GM19397 (cell line): ENCODE data around the gene MANSC4.
"Not testable (repeated sequence)": the region's sequence is repeated elsewhere in the genome, so short reads cannot be mapped to it uniquely, and the experiment has no call there.

Experiments used
- ATAC-seq: cut with Tn5 transposase; IDR thresholded peaks from one replicate; pipeline ENCODE4 v1.9.1; 2021; ENCODE audit warnings: mild to moderate bottlenecking, moderate library complexity; ENCODE audit not compliant: unreplicated experiment

Gene MANSC4

GRCh38 chr12:27756670-27757195 is 23.3 kb downstream of the MANSC4 start:
- no peak for ATAC-seq

GRCh38 chr12:27754795-27755194 is 25.2 kb downstream of the MANSC4 start:
- no peak for ATAC-seq

GRCh38 chr12:27751386-27752047 is 28.5 kb downstream of the MANSC4 start:
- ATAC-seq, result no peak

- no peak for ATAC-seq
These were observed 32.8 kb downstream of the MANSC4 start for GRCh38 chr12:27747111-27747820.

GRCh38 chr12:27745734-27746133 is 34.3 kb downstream of the MANSC4 start:
- not testable (repeated sequence) for ATAC-seq

- ATAC-seq, result no peak
These were observed 36.4 kb downstream of the MANSC4 start for GRCh38 chr12:27743601-27744000.

GRCh38 chr12:27734321-27734720 is 45.7 kb downstream of the MANSC4 start:
- not testable (repeated sequence) for ATAC-seq

- ATAC-seq, result no peak
These were observed 46.2 kb downstream of the MANSC4 start for GRCh38 chr12:27733791-27734190.

- no peak for ATAC-seq
These were observed 46.9 kb downstream of the MANSC4 start for GRCh38 chr12:27733052-27733656.

- no peak for ATAC-seq
These were observed 47.8 kb downstream of the MANSC4 start for GRCh38 chr12:27732281-27732680.

- ATAC-seq, result no peak
These were observed 49.9 kb downstream of the MANSC4 start for GRCh38 chr12:27730097-27730588.

- no peak for ATAC-seq
These were observed 56.8 kb downstream of the MANSC4 start for GRCh38 chr12:27723212-27723611.
